Stimulated activated CD8-positive, alpha-beta memory T cell treated with anti-CD3 and anti-CD28 coated beads, Interleukin-7, amount 100 ng/mL, for 4 hours (primary cell): ENCODE measurements around the gene DNTT.

Experiments used
- DNase-seq, 2 donors: peaks; one replicate each; pipeline ENCODE4 v3.0.0-alpha.2; 2020; ENCODE audit warnings: low read depth in 2 of 2

Gene DNTT

GRCh38 chr10:96377816-96378294, 73.6 kb downstream of the DNTT start:
- DNase-seq, result no peak

GRCh38 chr10:96378741-96379140, 74.5 kb downstream of the DNTT start:
- no peak for DNase-seq

- no peak for DNase-seq
Observed at GRCh38 chr10:96379758-96380157, 75.5 kb downstream of the DNTT start.

- no peak for DNase-seq
Observed at GRCh38 chr10:96380821-96381220, 76.6 kb downstream of the DNTT start.

GRCh38 chr10:96384506-96384905, 80.3 kb downstream of the DNTT start:
- no peak for DNase-seq

GRCh38 chr10:96387161-96387560, 82.9 kb downstream of the DNTT start:
- DNase-seq, result no peak

GRCh38 chr10:96387601-96388000, 83.4 kb downstream of the DNTT start:
- DNase-seq, result no peak
